ENCODE results near the gene FSD2.
A peak's percentile ranks its signal among the peaks of the same experiment; 100 is the strongest.
"Not testable (repeated sequence)": the region's sequence is repeated elsewhere in the genome, so short reads cannot be mapped to it uniquely, and the experiment has no call there.

Gene FSD2

GRCh38 chr15:82726816-82727215, 79.1 kb downstream of the FSD2 start:
- DNase-seq = no peak

DNA sequence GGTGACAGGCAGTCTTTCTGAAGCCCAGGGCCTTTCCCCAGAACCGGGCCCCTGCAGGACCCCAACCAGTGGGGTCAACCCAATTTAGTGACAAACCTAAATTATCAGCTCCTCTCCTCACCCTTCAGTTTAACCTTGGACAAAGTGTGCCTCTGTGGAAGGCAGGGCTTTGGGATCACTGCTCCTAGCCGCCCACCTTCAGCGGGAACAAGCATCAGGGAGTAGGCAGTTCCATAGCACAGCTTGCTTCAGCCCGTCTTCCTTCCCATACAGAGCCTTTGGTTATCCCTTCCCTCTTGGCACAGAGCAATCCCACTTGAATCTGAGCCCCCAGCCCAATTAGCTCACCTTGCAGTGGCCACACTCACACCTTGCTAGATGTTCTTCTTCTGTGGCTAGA, 90.9 kb downstream of the FSD2 start:
- DNase-seq = no peak

GRCh38 chr15:82714016-82714415, 91.9 kb downstream of the FSD2 start:
- DNase-seq = no peak

- DNase-seq = no peak
Observed at GRCh38 chr15:82712036-82712435, 93.8 kb downstream of the FSD2 start.

DNA sequence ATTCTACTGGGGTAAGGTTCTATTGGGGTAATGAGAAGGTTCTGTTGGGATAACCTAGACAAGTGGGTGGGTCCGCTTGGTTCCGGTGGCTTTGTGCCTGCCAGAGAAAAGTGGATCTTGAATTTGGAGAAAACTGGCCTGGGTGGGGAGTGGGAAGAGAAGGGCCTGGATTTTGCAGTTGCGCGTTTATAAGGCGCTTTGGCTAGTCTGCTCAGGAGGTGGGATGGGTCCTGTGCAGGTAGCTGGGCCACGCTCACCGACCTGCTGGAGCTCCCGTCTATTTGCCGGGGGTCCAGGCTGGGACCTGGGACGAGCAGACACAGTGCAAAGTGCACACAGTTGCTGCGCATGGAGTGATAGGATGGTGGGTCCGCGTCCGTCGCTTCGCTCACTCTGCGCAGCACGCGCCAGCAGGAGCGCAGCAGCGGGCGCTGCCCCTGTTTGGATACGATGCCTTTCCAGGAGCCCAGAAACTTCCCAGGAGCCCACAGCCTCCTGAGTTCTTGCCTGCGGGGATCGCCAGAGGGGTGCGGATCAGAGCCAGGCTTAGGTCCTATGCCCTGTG, 94.9 kb downstream of the FSD2 start:
- DNase-seq = no peak

DNA sequence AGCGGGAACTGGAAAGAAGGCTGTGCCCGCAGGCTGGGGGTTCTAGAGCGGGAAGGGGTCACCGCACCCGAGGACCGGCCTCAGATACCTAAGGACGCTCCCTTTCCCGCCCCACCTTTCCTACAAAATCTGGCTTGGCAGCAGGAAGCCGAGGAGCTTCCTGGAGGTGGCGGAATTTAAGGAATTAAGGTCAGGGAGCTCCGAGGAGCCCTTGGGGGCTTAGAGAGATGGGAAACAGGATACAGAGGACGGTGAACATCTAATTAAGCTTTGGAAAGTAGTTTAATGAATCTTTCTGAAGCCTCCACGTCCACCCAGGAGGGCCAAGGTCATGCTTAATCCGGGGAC, 95.7 kb downstream of the FSD2 start:
- no peak for DNase-seq

DNA sequence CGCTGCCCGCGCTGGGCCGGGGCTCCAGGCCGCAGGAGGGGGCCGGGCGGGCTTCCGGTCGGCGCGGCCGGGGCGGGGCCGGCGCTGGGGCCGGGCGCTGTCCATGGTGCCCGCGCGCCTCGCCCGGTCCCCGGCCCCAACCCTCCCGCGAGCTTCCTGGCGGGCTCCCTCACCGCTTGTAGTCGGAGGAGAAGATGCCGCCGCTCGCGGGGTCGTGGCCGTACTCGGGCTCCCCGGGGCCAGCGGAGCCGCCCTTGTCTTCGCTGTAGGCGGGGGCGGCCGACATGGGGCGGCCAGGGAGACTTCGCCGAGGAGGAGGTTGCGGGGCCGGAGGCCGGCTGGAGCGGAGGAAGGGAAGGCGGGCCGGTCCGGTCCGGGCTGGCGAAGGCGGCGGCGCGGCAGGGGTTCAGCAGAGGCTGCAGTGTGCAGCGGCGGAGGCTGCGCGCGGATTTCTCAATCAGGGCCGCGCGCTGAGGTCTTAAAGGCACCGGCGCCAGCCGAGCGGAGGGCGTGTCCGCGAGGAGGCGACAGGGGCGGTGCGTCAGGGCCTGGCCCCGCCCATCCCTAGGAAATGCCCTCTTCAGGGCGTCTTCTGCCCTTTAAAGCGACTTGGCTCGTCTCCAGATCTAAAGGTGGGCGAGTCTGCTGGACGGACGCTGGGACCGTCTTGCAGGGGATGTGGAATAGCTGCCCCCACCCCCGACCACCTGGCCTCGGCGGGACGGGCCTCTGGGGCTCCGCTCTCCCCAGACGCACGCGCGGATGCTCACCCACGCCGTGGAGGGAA, 96.3 kb downstream of the FSD2 start, which contains the start of gene AP3B2:
Gene AP3B2, minus strand, starts transcription at position 455 of the 787 bp plus-strand sequence. Its CDS starts 169 bp downstream, at position 286.
- DNase-seq = peak; percentile 92

DNA sequence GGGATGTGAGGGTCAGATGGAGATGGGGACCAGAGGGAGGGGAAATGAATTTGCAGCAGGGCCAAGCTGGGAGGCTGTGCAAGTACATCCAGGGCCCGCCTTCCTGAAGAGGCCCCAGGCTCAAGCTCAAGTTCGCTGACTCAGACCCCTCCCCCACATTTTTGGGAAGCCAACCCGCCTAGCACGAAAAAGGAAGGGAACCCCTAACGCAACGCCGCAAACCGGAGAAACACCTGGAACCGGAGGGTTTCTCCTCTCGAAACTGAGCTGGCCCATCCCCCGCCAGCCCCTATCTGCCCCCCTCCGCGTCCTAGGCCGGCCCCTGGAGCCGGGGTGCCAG, 96.8 kb downstream of the FSD2 start:
- peak; percentile 53 for DNase-seq

- not testable (repeated sequence) for DNase-seq
Observed at GRCh38 chr15:82705856-82706255, 100.0 kb downstream of the FSD2 start.

Data from NCI-H69 (cell line).